Panc1 (cell line): ENCODE measurements around the gene C5orf58. TPM values are rescaled to one million over a fixed set of nuclear protein-coding genes. Genes with fewer than 3 reads are reported as not detected.

Experiments
- ATAC-seq: fragments of 200-7000 bp; cut with Tn5 transposase; 2 replicates; pipeline ENCODE4 v1.9.1; 2020; ENCODE audit warnings: mild to moderate bottlenecking, moderate library complexity
- BruUV-seq: library from RNA; stranded (reverse); fragments of 400-500 nt; replicated peaks from 2 replicates; lab custom pipeline; 2021; lab: Mats Ljungman, UMichigan
- CTCF ChIA-PET: fragments of 300-600 bp; sonication (Branson Sonifier 250); formaldehyde crosslinking; loops from one replicate; lab custom pipeline; 2022; ENCODE audit warnings: antibody characterized with exemption; lab: Charles Lee
- POLR2A ChIA-PET: fragments of 300-600 bp; sonication (Branson Sonifier 250); formaldehyde crosslinking; loops from one replicate; lab custom pipeline; 2022; ENCODE audit warnings: antibody characterized with exemption; lab: Charles Lee
- DNase-seq: peaks from one replicate; pipeline ENCODE4 v3.0.0-alpha.2; 2010; ENCODE audit warnings: low read depth, low spot score
- H3K27ac ChIP-seq: 2 replicates; pipeline ENCODE4 v1.5.1; 2011; ENCODE audit warnings: mild to moderate bottlenecking, low read length, inconsistent platforms
- H3K27me3 ChIP-seq: fragments of 200-500 bp; sonication (Bioruptor generic); 2 replicates; pipeline ENCODE4 v1.6.0; 2014; ENCODE audit warnings: low read length, inconsistent platforms; ENCODE audit not compliant: control insufficient read depth, insufficient read depth
- H3K36me3 ChIP-seq: fragments of 200-500 bp; sonication (Bioruptor generic); 2 replicates; pipeline ENCODE4 v1.5.1; 2014; ENCODE audit warnings: inconsistent platforms, mild to moderate bottlenecking, low read length, moderate library complexity; ENCODE audit not compliant: control insufficient read depth, insufficient read depth
- H3K4me1 ChIP-seq: 2 replicates; pipeline ENCODE4 v1.5.1; 2011; ENCODE audit warnings: inconsistent platforms, mild to moderate bottlenecking, low read length, moderate library complexity; ENCODE audit not compliant: control insufficient read depth, insufficient read depth
- H3K4me3 ChIP-seq, 2 experiments: 2 replicates each; pipeline ENCODE4 v1.5.1; 2011 to 2012; ENCODE audit warnings: low read depth in 2 of 2, low read length in 2 of 2, mild to moderate bottlenecking in 2 of 2, inconsistent platforms in 1 of 2, moderate library complexity in 1 of 2
- H3K9me3 ChIP-seq: fragments of 200-500 bp; sonication (Bioruptor generic); 2 replicates; pipeline ENCODE4 v1.5.1; 2014; ENCODE audit warnings: low read depth, mild to moderate bottlenecking, inconsistent platforms, low read length, moderate library complexity; ENCODE audit not compliant: control insufficient read depth, insufficient read depth
- CTCF ChIP-seq: fragments of 450-650 bp; IDR thresholded peaks from 2 replicates; pipeline ENCODE4 v1.5.1; 2017; ENCODE audit warnings: mild to moderate bottlenecking
- POLR2AphosphoS5 ChIP-seq: IDR thresholded peaks from 2 replicates; pipeline ENCODE4 v1.6.1; 2012; ENCODE audit warnings: mild to moderate bottlenecking, low read depth, low read length, moderate library complexity
- REST ChIP-seq, 2 experiments: IDR thresholded peaks; 2 replicates each; pipeline ENCODE4 v1.6.1; 2011 to 2012; ENCODE audit warnings: low read depth in 2 of 2, control low read depth in 1 of 2, low read length in 1 of 2, mild to moderate bottlenecking in 1 of 2, moderate library complexity in 1 of 2; ENCODE audit not compliant: insufficient read depth in 1 of 2
- SIN3A ChIP-seq: IDR thresholded peaks from 2 replicates; pipeline ENCODE4 v1.6.1; 2012; ENCODE audit warnings: low read depth, mild to moderate bottlenecking, low read length, moderate library complexity, borderline replicate concordance; ENCODE audit not compliant: insufficient read depth
- TCF7L2 ChIP-seq: IDR thresholded peaks from 2 replicates; pipeline ENCODE4 v1.6.1; 2011; ENCODE audit warnings: mild to moderate bottlenecking, low read depth, low read length, inconsistent platforms
- in situ Hi-C: cut with HindIII; loops from 2 replicates; pipeline ENCODE4 v1.10.0; 2016; ENCODE audit warnings: low sequenced_read_pairs, low pct_unique_long_range_greater_than_20kb
- intact Hi-C: fragments of 100-400 bp; cut with micrococcal nuclease; formaldehyde crosslinking; loops from one replicate; pipeline ENCODE4 v1.10.0; 2022; ENCODE audit not compliant: unreplicated experiment
- total RNA-seq: library from RNA; stranded (reverse); gene quantifications from one replicate; pipeline ENCODE4 v1.2.1, GENCODE V29; 2021; ENCODE audit not compliant: unreplicated experiment

C5orf58 gene
- total RNA-seq, 1 experiment from 2014 or later: 0.15 TPM

GRCh38 chr5:170293273-170293672, 60.5 kb downstream of the C5orf58 start:
- in situ Hi-C loops: no loop called here
- ATAC-seq: no peak
- CTCF ChIA-PET: no interaction called here

GRCh38 chr5:170294057-170294456, 61.3 kb downstream of the C5orf58 start:
- ChIA-PET POLR2A (no interaction called here), CTCF (no interaction called here)
- no peak for DNase-seq
- H3K27me3 ChIP-seq: peaks cover 18% of the 10 kb centered on the region
- H3K9me3 ChIP-seq: no peaks in the 10 kb centered on the region
- TF ChIP-seq POLR2AphosphoS5: no peak
- no peak for TF ChIP-seq SIN3A
- no peak for TF ChIP-seq CTCF
- TF ChIP-seq TCF7L2: no peak
- TF ChIP-seq REST (IDR thresholded peaks at IDR 0.05; ENCODE audit: insufficient read depth in 1 of 2, low read depth in 2 of 2, low read length in 1 of 2): no peak
- intact Hi-C loops: no loop called here
- no TSS peak for BruUV-seq
- no peak overlapping the region for H3K27ac ChIP-seq
- H3K4me1 ChIP-seq: no peaks in the 10 kb centered on the region
- in situ Hi-C loops: no loop called here
- no peak overlapping the region for H3K4me3 ChIP-seq
- no peaks in the 10 kb centered on the region for H3K36me3 ChIP-seq
- ATAC-seq: no peak

More at GRCh38 chr5:170293273-170293672, 60.5 kb downstream of the C5orf58 start:
- POLR2A ChIA-PET: no interaction called here
- BruUV-seq: no TSS peak
- no peak overlapping the region for H3K27ac ChIP-seq
- H3K4me3 ChIP-seq: no peak overlapping the region
- no peaks in the 10 kb centered on the region for H3K4me1 ChIP-seq
- intact Hi-C loops: no loop called here
- peaks cover 21% of the 10 kb centered on the region for H3K27me3 ChIP-seq
- H3K36me3 ChIP-seq: no peaks in the 10 kb centered on the region
- TF ChIP-seq POLR2AphosphoS5: no peak
- no peak for DNase-seq
- no peaks in the 10 kb centered on the region for H3K9me3 ChIP-seq

GRCh38 chr5:170294556-170294955, 61.8 kb downstream of the C5orf58 start:
- ChIA-PET CTCF (no interaction called here), POLR2A (no interaction called here)
- Histone ChIP-seq H3K27me3 (peaks cover 16% of the 10 kb centered on the region), H3K36me3 (no peaks in the 10 kb centered on the region), H3K27ac (no peak overlapping the region), H3K4me3 (no peak overlapping the region), H3K4me1 (no peaks in the 10 kb centered on the region), H3K9me3 (no peaks in the 10 kb centered on the region)
- intact Hi-C loops: no loop called here
- TF ChIP-seq REST (IDR thresholded peaks at IDR 0.05; ENCODE audit: insufficient read depth in 1 of 2, low read depth in 2 of 2, low read length in 1 of 2) (no peak), TCF7L2 (no peak), SIN3A (no peak), CTCF (no peak), POLR2AphosphoS5 (no peak)
- ATAC-seq: no peak
- no TSS peak for BruUV-seq
- DNase-seq: no peak
- in situ Hi-C loops: no loop called here
